NB4 (cell line): ENCODE data around the gene MAP1B.

ENCODE experiments used
- CTCF ChIP-seq: IDR thresholded peaks from one replicate; pipeline ENCODE4 v1.5.1; 2012; ENCODE audit warnings: low read depth, low read length
- POLR2A ChIP-seq: IDR thresholded peaks from 2 replicates; pipeline ENCODE4 v1.6.1; 2011; ENCODE audit warnings: mild to moderate bottlenecking; ENCODE audit not compliant: insufficient read length; ENCODE audit errors: extremely low read depth

GRCh38 chr5:72085319-72085718 lies 22.0 kb upstream of the MAP1B start:
- TF ChIP-seq CTCF (no peak), POLR2A (no peak)
